ENCODE measurements around the gene SBNO2.

GRCh38 chr19:1082928-1083816 is 90.9 kb downstream of the SBNO2 start:
- no peak for TF ChIP-seq CTCF (IDR thresholded peaks at IDR 0.05; ENCODE audit: borderline replicate concordance, extremely low read depth, low read length, poor library complexity, severe bottlenecking)
- no peak for TF ChIP-seq EZH2 (IDR thresholded peaks at IDR 0.05; ENCODE audit: borderline replicate concordance, low read depth, low read length, severe bottlenecking)
